GM18499 (cell line): ENCODE data around the gene CMPK1.

Source experiments
- ATAC-seq: cut with Tn5 transposase; IDR thresholded peaks from one replicate; pipeline ENCODE4 v1.9.1; 2021; ENCODE audit warnings: moderate number of reproducible peaks; ENCODE audit not compliant: insufficient read depth, unreplicated experiment

Gene CMPK1

GRCh38 chr1:47389731-47390130 lies 56.1 kb downstream of the CMPK1 start:
- ATAC-seq = no peak

GRCh38 chr1:47390843-47391242 lies 57.3 kb downstream of the CMPK1 start:
- no peak for ATAC-seq

- no peak for ATAC-seq
These were observed 59.6 kb downstream of the CMPK1 start for GRCh38 chr1:47393141-47393540.

DNA sequence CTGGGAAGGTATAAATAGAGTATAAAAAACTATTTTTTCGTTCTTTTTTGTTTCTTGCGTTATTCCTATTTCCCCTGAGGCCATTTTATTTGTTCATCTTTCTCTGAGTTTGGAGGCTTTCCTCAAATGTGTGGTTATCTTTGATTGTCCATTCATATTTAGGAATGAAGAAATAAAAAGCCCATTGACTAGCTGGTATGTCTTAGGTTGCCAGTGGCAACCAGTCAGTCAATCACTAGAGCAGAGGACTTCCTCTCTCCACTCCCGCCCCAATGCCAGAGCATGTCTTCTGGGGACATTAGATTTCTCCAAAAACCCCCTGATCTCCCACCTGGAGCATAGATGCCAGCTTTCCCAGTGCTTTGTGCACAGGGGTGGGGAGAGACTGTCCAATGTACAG lies 61.8 kb downstream of the CMPK1 start:
- no peak for ATAC-seq

DNA sequence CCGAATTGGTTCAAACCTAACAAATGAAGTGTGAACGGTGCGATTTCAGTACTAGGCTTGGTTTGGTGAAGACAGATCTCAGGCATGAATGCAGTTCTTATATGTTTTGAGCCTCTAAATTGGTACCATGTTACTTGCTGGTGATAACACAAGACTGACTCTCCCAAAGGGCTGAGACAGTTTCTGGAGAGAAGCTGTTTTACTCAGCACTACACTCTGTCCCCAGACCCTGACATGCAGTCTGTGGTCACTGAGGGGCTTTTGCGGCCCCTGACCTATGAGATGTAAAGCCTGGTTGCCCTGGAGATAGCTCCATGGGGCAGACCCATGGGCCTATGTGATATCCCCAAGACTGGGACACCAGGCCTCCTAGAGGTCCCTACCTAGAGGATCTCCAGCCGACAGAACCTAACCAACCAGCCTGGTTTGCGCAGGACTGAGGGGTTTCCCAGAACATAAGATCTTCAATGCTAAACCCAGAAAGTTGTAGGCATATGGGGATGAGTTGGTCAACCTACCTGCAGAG lies 63.1 kb downstream of the CMPK1 start:
- ATAC-seq = no peak

- ATAC-seq = no peak
These were observed 65.7 kb downstream of the CMPK1 start for GRCh38 chr1:47399138-47399845.

GRCh38 chr1:47399846-47400155 lies 66.2 kb downstream of the CMPK1 start:
- ATAC-seq = no peak

DNA sequence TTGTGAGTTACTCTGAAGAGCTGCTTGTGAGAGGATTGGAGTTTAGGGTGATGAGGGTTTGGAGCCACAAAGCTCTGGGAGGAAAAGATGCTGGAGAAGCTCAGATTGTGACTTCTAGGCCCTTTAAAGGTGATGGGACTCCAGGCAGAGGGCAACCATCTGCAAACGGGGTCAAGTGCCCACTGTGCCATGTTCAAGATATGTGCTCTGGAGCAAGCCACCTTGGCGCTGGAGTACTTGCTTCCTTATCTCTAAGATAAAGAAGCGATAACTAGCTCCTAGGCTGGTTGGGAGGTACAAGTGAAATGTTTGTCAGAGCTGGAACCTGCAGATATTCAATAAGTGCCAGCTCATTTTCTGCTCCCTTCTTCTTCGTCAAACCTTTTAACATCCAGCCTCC lies 68.2 kb downstream of the CMPK1 start:
- ATAC-seq = no peak

- no peak for ATAC-seq
These were observed 69.0 kb downstream of the CMPK1 start for GRCh38 chr1:47402591-47402990.

DNA sequence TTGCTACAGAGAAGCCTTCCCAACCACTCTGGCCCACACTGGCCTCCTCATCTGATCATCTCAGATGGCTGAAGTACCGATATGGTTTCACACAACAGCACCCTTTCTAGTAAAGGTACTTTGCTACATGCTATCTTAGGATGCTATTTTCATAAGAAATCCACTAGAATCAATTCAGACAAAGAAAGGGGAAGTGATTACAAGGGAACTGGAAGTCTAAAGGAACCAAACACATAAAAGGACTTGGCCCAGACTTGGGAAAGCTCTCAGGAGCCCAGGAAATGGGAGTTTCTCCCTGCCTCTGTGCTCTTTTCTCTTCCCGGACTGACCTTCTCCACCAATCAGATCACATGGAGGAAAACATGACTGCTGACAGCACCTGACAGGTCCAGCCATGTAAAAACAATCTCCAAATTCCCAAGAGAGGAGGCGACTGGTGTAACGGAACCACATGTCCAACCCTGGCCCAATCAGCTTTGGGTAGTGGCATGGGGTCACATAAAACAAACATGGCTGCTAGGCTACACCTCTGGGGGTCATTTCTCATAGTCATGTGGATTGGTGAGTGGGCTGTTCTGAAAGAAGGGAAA lies 69.8 kb downstream of the CMPK1 start:
- ATAC-seq = no peak

DNA sequence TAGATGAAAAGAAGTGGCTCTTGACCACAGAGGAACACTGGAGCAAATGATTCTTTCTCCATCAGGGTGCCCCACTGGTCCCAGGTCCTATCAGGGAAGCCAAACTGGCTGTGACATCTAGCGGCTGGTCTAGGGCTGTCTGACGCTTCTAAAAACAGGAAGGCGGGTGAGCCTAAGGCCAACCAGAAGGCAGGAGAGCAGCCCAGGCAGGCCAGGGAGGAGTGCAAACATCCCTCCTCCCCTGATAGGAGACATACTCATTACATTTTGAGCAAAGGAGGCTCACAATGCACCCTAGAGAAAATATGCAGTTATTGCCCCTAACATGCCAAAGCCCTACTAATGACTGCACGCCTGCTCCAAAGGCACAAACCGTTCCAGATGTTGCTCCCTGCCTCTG lies 72.1 kb downstream of the CMPK1 start:
- no peak for ATAC-seq

DNA sequence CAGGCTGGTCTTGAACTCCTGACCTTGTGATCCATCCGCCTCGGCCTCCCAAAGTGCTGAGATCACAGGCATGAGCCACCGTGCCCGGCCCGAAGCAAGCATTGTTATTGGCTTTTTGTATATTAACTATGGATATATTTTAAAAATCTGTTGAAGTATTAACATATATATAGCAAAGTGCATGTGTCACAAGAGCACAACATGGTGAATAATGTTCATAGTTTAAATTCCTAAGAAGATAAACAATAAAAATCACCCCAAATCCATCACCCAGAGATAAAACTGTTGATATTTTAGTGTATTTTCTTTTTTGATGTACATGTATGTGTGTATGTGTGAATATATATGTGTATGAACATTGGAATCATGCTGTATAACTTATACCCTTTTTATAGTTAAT lies 73.4 kb downstream of the CMPK1 start:
- ATAC-seq = no peak

DNA sequence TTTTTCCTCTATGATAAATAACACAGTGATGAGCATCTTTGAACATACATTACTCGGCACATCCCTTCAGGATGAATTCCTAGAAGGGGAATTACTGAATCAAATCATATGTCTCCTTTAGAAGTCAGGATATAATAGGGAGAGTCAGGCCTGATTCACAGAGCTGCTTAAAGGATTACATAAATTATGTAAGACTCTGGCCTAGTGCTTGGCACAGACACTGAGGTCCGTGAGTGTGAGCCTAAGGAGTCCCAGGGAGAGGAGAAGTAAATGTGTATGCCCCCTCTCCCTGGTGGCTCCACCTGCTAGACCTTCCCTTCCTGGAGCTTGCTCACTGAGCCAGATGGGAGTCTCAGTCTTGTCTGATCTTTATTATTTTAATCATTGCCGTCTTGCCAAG lies 73.9 kb downstream of the CMPK1 start:
- ATAC-seq = no peak

GRCh38 chr1:47409311-47410067 lies 75.9 kb downstream of the CMPK1 start:
- ATAC-seq = no peak

GRCh38 chr1:47410068-47410455 lies 76.5 kb downstream of the CMPK1 start:
- no peak for ATAC-seq

- no peak for ATAC-seq
These were observed 77.8 kb downstream of the CMPK1 start for GRCh38 chr1:47411436-47411835.

GRCh38 chr1:47412437-47412836 lies 78.8 kb downstream of the CMPK1 start:
- no peak for ATAC-seq

- ATAC-seq = no peak
These were observed 82.2 kb downstream of the CMPK1 start, which contains the start of gene FOXE3 for GRCh38 chr1:47415728-47416318. TSS of gene FOXE3 (plus strand) at chr1:47416285. CDS start at chr1:47416316, 31 bp downstream.

DNA sequence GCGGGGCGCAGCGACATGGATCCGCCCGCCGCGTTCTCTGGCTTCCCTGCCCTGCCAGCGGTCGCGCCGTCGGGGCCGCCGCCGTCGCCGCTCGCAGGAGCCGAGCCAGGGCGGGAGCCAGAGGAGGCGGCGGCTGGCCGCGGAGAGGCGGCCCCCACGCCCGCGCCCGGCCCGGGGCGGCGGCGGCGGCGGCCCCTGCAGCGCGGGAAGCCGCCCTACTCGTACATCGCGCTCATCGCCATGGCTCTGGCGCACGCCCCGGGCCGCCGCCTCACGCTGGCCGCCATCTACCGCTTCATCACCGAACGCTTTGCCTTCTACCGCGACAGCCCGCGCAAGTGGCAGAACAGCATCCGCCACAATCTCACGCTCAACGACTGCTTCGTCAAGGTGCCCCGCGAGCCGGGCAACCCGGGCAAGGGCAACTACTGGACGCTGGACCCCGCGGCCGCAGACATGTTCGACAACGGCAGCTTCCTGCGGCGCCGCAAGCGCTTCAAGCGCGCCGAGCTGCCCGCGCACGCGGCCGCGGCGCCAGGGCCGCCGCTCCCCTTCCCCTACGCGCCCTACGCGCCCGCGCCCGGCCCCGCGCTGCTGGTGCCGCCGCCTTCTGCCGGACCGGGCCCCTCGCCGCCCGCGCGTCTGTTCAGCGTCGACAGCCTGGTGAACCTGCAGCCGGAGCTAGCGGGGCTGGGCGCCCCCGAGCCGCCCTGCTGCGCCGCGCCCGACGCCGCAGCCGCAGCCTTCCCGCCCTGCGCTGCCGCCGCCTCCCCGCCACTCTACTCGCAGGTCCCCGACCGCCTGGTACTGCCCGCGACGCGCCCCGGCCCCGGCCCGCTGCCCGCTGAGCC lies 83.0 kb downstream of the CMPK1 start:
- no peak for ATAC-seq
